HG03103 (cell line): ENCODE measurements around the gene SYVN1.
"Not testable (repeated sequence)": the region's sequence is repeated elsewhere in the genome, so short reads cannot be mapped to it uniquely, and the experiment has no call there.

ENCODE experiments used
- ATAC-seq: cut with Tn5 transposase; IDR thresholded peaks from one replicate; pipeline ENCODE4 v1.9.1; 2021; ENCODE audit warnings: low read depth; ENCODE audit not compliant: unreplicated experiment

SYVN1 gene

GRCh38 chr11:65128182-65129145, 5.9 kb downstream of the SYVN1 start:
- no peak for ATAC-seq

GRCh38 chr11:65127473-65128181, 6.7 kb downstream of the SYVN1 start:
- no peak for ATAC-seq

- ATAC-seq, result no peak
Observed at GRCh38 chr11:65126624-65127274, 7.6 kb downstream of the SYVN1 start.

GRCh38 chr11:65125197-65126056, 8.9 kb downstream of the SYVN1 start:
- ATAC-seq, result no peak

GRCh38 chr11:65124480-65125196, 9.7 kb downstream of the SYVN1 start:
- no peak for ATAC-seq

- ATAC-seq, result peak; percentile 69
Observed at GRCh38 chr11:65121865-65122696, 12.2 kb downstream of the SYVN1 start, which contains the start of the genes FAU and MRPL49. TSS of gene FAU (minus strand) at chr11:65122134. CDS start at chr11:65121813, 321 bp downstream. TSS of gene MRPL49 (plus strand) at chr11:65122321. CDS start at chr11:65122347, 26 bp downstream.

- no peak for ATAC-seq
Observed at GRCh38 chr11:65121447-65121864, 12.9 kb downstream of the SYVN1 start.

- no peak for ATAC-seq
Observed at GRCh38 chr11:65120831-65121230, 13.5 kb downstream of the SYVN1 start.

- no peak for ATAC-seq
Observed at GRCh38 chr11:65119670-65119995, 14.7 kb downstream of the SYVN1 start.

GRCh38 chr11:65118891-65119669, 15.2 kb downstream of the SYVN1 start:
- not testable (repeated sequence) for ATAC-seq

GRCh38 chr11:65118097-65118837, 16.1 kb downstream of the SYVN1 start:
- no peak for ATAC-seq

GRCh38 chr11:65117206-65118096, 16.9 kb downstream of the SYVN1 start, which contains the start of gene ZNHIT2:
TSS of gene ZNHIT2 (minus strand) at chr11:65117701. CDS start at chr11:65117653, 48 bp downstream.
- ATAC-seq, result no peak

- no peak for ATAC-seq
Observed at GRCh38 chr11:65116370-65117205, 17.7 kb downstream of the SYVN1 start.

GRCh38 chr11:65115361-65116082, 18.8 kb downstream of the SYVN1 start:
- no peak for ATAC-seq
